Measurements from ENCODE around the gene INPP5A.
"Not testable (repeated sequence)": the region's sequence is repeated elsewhere in the genome, so short reads cannot be mapped to it uniquely, and the experiment has no call there.

The INPP5A gene

GRCh38 chr10:132699411-132700155, 162.0 kb downstream of the INPP5A start:
- DNase-seq, result no peak

GRCh38 chr10:132700156-132701098, 162.8 kb downstream of the INPP5A start:
- DNase-seq, result peak; percentile 29

GRCh38 chr10:132701099-132701845, 163.7 kb downstream of the INPP5A start:
- DNase-seq, result no peak

GRCh38 chr10:132701846-132702190, 164.2 kb downstream of the INPP5A start:
- DNase-seq, result no peak

GRCh38 chr10:132702601-132703418, 165.2 kb downstream of the INPP5A start:
- DNase-seq, result no peak

GRCh38 chr10:132703419-132704007, 165.9 kb downstream of the INPP5A start:
- no peak for DNase-seq

GRCh38 chr10:132704008-132704814, 166.6 kb downstream of the INPP5A start:
- DNase-seq, result no peak

- not testable (repeated sequence) for DNase-seq
These were observed 167.2 kb downstream of the INPP5A start for GRCh38 chr10:132704815-132705064.

GRCh38 chr10:132705173-132705572, 167.6 kb downstream of the INPP5A start:
- DNase-seq, result no peak

GRCh38 chr10:132705943-132706342, 168.4 kb downstream of the INPP5A start:
- DNase-seq, result no peak

GRCh38 chr10:132706701-132707100, 169.1 kb downstream of the INPP5A start:
- DNase-seq, result no peak

- no peak for DNase-seq
These were observed 169.7 kb downstream of the INPP5A start for GRCh38 chr10:132707121-132707775.

- DNase-seq, result no peak
These were observed 170.2 kb downstream of the INPP5A start for GRCh38 chr10:132707776-132708171.

GRCh38 chr10:132708441-132708840, 170.9 kb downstream of the INPP5A start:
- no peak for DNase-seq

- DNase-seq, result no peak
These were observed 171.3 kb downstream of the INPP5A start for GRCh38 chr10:132708936-132709335.

- DNase-seq, result no peak
These were observed 171.9 kb downstream of the INPP5A start for GRCh38 chr10:132709471-132709951.

GRCh38 chr10:132710036-132710686, 172.6 kb downstream of the INPP5A start:
- DNase-seq, result no peak

GRCh38 chr10:132710746-132711612, 173.4 kb downstream of the INPP5A start:
- no peak for DNase-seq

GRCh38 chr10:132711613-132712121, 174.1 kb downstream of the INPP5A start:
- DNase-seq, result no peak
